ENCODE results near the gene FLAD1. TPM values are rescaled to one million over a fixed set of nuclear protein-coding genes. Genes with fewer than 3 reads are reported as not detected.
A peak's percentile ranks its signal among the peaks of the same experiment; 100 is the strongest.

Gene FLAD1
- total RNA-seq, 3 donors from 2014 or later (not counting 1 experiment from before 2014, with no cell fraction given) = 32.1 to 47.6 (median 38.7) TPM

GRCh38 chr1:154958681-154959425, 24.3 kb upstream of the FLAD1 start:
- H3K36me3 ChIP-seq (ENCODE audit: control insufficient read depth, insufficient read depth, low read length) = peaks cover 21% of the 10 kb centered on the region
- H3K27ac ChIP-seq (ENCODE audit: low read length) = no peak overlapping the region
- no peaks in the 10 kb centered on the region for H3K9me3 ChIP-seq (ENCODE audit: control insufficient read depth, insufficient read depth, low read length)
- H3K27me3 Mint-ChIP-seq (ENCODE audit: low read depth in 2 of 2) = no peaks in the 10 kb centered on the region
- no peak for TF ChIP-seq CTCF (IDR thresholded peaks at IDR 0.05)
- ATAC-seq = no peak
- H3K9me3 Mint-ChIP-seq = no peaks in the 10 kb centered on the region
- no peak overlapping the region for H3K27ac Mint-ChIP-seq
- DNase-seq = no peak
- peak overlapping the region; percentile 28 for H3K4me3 Mint-ChIP-seq
- no peaks in the 10 kb centered on the region for H3K36me3 Mint-ChIP-seq
- 97% methylated on average over 15 of the region's 16 CpGs for WGBS (ENCODE audit: insufficient coverage)
- H3K4me3 ChIP-seq (ENCODE audit: low read length) = no peak overlapping the region
- peaks cover 46% of the 10 kb centered on the region for H3K4me1 ChIP-seq (ENCODE audit: control insufficient read depth, insufficient read depth, low read length)
- intact Hi-C loops (cut with micrococcal nuclease) = loop anchor here (5.0 kb wide), 1 partner anchor 93 kb away; the partner anchor contains the start of gene ADAM15
- H3K27me3 ChIP-seq (ENCODE audit: control insufficient read depth, insufficient read depth, low read length) = no peaks in the 10 kb centered on the region
- H3K4me1 Mint-ChIP-seq = peaks cover 47 to 51% of the 10 kb centered on the region in 2 donors

- H3K9me3 ChIP-seq (ENCODE audit: control insufficient read depth, insufficient read depth, low read length) = no peaks in the 10 kb centered on the region
- H3K36me3 ChIP-seq (ENCODE audit: control insufficient read depth, insufficient read depth, low read length) = peaks cover 25% of the 10 kb centered on the region
- no peak overlapping the region for H3K4me3 ChIP-seq (ENCODE audit: low read length)
- peaks cover 41% of the 10 kb centered on the region for H3K4me1 ChIP-seq (ENCODE audit: control insufficient read depth, insufficient read depth, low read length)
- H3K27ac ChIP-seq (ENCODE audit: low read length) = no peak overlapping the region
- no peaks in the 10 kb centered on the region for H3K36me3 Mint-ChIP-seq
- WGBS (ENCODE audit: insufficient coverage) = 98% methylated on average over 7 of the region's 7 CpGs
- H3K4me3 Mint-ChIP-seq = no peak overlapping the region
- no peaks in the 10 kb centered on the region for H3K9me3 Mint-ChIP-seq
- no peak for TF ChIP-seq CTCF (IDR thresholded peaks at IDR 0.05)
- intact Hi-C loops (cut with micrococcal nuclease) = loop anchor here (5.0 kb wide), 1 partner anchor 93 kb away; the partner anchor contains the start of gene ADAM15
- ATAC-seq (no peak), DNase-seq (no peak)
- H3K27me3 ChIP-seq (ENCODE audit: control insufficient read depth, insufficient read depth, low read length) = no peaks in the 10 kb centered on the region
- H3K27ac Mint-ChIP-seq = peak overlapping the region in 1 of 2 donors; percentile 88
- H3K27me3 Mint-ChIP-seq (ENCODE audit: low read depth in 2 of 2) = no peaks in the 10 kb centered on the region
- peaks cover 41 to 47% of the 10 kb centered on the region in 2 donors for H3K4me1 Mint-ChIP-seq
Observed at GRCh38 chr1:154959426-154959780, 23.7 kb upstream of the FLAD1 start.

- Mint-ChIP-seq H3K27ac (peak overlapping the region; percentile 88), H3K36me3 (no peaks in the 10 kb centered on the region), H3K4me1 (peaks cover 29 to 37% of the 10 kb centered on the region in 2 donors), H3K9me3 (no peaks in the 10 kb centered on the region), H3K4me3 (peak overlapping the region; percentile 91), H3K27me3 (ENCODE audit: low read depth in 2 of 2) (no peaks in the 10 kb centered on the region)
- intact Hi-C loops (cut with micrococcal nuclease) = loop anchor here (2.0 kb wide), 1 partner anchor 38 kb away; no protein-coding TSS in a partner anchor
- no peaks in the 10 kb centered on the region for H3K27me3 ChIP-seq (ENCODE audit: control insufficient read depth, insufficient read depth, low read length)
- H3K4me1 ChIP-seq (ENCODE audit: control insufficient read depth, insufficient read depth, low read length) = peaks cover 29% of the 10 kb centered on the region
- peak overlapping the region; percentile 65 for H3K4me3 ChIP-seq (ENCODE audit: low read length)
- 10% methylated on average over 8 of the region's 10 CpGs for WGBS (ENCODE audit: insufficient coverage)
- no peak for TF ChIP-seq CTCF (IDR thresholded peaks at IDR 0.05)
- H3K27ac ChIP-seq (ENCODE audit: low read length) = peak overlapping the region; percentile 93
- H3K36me3 ChIP-seq (ENCODE audit: control insufficient read depth, insufficient read depth, low read length) = peaks cover 33% of the 10 kb centered on the region
- peak in 1 of 2 donors; percentile 41 for DNase-seq
- H3K9me3 ChIP-seq (ENCODE audit: control insufficient read depth, insufficient read depth, low read length) = no peaks in the 10 kb centered on the region
- no peak for ATAC-seq
Observed at GRCh38 chr1:154960446-154961136, 22.6 kb upstream of the FLAD1 start.
